Fibroblast of lung (primary cell): ENCODE results near the gene PROB1.

Source experiments
- EZH2 ChIP-seq: IDR thresholded peaks from 2 replicates; pipeline ENCODE4 v1.5.1; 2012; ENCODE audit warnings: low read length, control low read depth, mild to moderate bottlenecking; ENCODE audit errors: missing control alignments
- TF ChIP-seq, protein P1 (sequence below), 2 donors: IDR thresholded peaks in 1 of 2; conservative IDR thresholded peaks in 1 of 2; 1 replicate in 1 of 2; 2 replicates in 1 of 2; pipeline ENCODE4 v1.5.1; 2011 to 2012; ENCODE audit warnings: low read length in 2 of 2, control low read depth in 1 of 2, inconsistent platforms in 1 of 2, low read depth in 1 of 2, mild to moderate bottlenecking in 1 of 2

DNA sequence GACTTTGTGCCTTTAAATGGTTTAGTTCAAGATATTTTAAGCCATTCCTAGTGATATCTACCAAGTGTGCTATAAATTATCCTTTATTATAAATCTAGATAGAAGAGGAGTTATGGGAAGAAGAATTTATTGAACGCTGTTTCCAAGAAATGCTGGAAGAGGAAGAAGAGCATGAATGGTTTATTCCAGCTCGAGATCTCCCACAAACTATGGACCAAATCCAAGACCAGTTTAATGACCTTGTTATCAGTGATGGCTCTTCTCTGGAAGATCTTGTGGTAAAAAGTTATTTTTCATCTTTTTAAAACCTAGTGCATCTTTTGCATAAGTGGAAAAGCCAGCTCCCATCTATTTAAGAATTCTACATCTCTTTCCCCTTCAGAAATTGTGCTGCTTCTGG lies 30.4 kb downstream of the PROB1 start:
- TF ChIP-seq, protein P1, sequence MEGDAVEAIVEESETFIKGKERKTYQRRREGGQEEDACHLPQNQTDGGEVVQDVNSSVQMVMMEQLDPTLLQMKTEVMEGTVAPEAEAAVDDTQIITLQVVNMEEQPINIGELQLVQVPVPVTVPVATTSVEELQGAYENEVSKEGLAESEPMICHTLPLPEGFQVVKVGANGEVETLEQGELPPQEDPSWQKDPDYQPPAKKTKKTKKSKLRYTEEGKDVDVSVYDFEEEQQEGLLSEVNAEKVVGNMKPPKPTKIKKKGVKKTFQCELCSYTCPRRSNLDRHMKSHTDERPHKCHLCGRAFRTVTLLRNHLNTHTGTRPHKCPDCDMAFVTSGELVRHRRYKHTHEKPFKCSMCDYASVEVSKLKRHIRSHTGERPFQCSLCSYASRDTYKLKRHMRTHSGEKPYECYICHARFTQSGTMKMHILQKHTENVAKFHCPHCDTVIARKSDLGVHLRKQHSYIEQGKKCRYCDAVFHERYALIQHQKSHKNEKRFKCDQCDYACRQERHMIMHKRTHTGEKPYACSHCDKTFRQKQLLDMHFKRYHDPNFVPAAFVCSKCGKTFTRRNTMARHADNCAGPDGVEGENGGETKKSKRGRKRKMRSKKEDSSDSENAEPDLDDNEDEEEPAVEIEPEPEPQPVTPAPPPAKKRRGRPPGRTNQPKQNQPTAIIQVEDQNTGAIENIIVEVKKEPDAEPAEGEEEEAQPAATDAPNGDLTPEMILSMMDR (conservative IDR thresholded peaks at IDR 0.05 in 1 of 2, IDR thresholded peaks at IDR 0.05 in 1 of 2; ENCODE audit: low read depth in 1 of 2, low read length in 2 of 2), result no peak
- no peak for TF ChIP-seq EZH2
